ENCODE data around the gene UNC5C.
"Not testable (repeated sequence)": the region's sequence is repeated elsewhere in the genome, so short reads cannot be mapped to it uniquely, and the experiment has no call there.

UNC5C gene

GRCh38 chr4:95212692-95213091, 336.1 kb downstream of the UNC5C start:
- DNase-seq: no peak

- DNase-seq: no peak
Measured at GRCh38 chr4:95209927-95210326, 338.8 kb downstream of the UNC5C start.

- DNase-seq: peak; percentile 16
Measured at GRCh38 chr4:95204873-95205272, 343.9 kb downstream of the UNC5C start.

- no peak for DNase-seq
Measured at GRCh38 chr4:95204267-95204844, 344.4 kb downstream of the UNC5C start.

DNA sequence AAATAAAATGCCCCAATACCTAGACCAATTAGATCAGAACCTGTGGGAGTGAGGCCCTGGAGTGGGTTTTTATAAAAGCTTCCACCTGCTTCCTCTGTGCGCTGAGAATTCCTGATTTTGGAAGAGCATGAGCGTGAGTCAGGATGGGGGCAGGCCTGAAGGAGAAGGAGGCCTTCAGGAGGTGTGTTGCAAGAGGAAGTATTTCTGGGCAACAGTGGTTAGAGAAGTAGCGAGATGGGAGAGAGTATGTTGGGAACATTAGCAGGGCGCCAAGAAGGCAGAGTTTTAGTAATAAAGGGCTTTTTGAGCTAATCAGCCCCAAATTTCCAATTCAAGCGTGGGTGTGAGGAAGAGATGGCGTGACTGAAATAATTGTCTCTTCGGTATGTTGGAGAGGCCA, 349.8 kb downstream of the UNC5C start:
- no peak for DNase-seq

- no peak for DNase-seq
Measured at GRCh38 chr4:95197353-95197752, 351.4 kb downstream of the UNC5C start.

DNA sequence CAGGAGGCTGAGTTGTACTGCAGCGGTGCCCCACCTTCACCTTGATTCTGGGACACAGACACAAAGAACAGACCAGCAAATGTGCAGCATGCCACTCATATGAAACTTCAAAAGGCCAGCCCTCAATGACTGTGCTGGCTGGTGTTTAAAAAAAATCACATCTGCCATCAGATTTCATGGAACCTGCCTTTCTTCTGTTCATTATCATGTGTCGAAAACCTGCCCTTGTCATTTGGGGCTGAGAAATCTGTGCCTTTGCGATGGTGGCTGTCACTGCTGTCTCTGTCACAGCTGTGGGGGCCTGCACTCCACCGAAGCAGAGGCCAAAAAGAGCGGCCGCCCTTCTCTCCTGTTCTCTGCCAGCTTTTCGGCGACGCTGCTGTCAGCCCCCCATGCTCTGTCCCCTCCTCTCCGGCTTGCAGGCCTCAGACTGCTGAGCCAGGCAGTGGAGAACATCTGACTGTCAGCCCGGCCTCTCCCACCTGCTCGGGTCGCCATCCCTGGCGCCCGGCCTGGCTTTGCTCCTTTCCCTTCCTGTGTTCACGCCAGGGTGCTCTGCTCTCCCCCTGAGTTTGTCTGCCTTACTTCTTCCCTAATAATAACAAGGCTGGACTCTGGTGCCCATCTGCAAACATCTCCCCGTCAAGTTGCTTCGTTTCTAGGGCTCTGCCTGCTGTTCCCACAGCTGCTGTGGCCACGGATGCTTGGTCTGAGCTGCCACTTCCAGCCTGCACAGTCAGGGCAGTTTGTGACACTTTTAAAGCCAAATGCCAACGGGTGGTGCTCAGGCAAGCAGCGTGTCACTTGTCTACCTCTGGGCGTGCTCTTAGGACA, 355.2 kb downstream of the UNC5C start:
- DNase-seq: no peak

GRCh38 chr4:95191537-95191936, 357.2 kb downstream of the UNC5C start:
- no peak for DNase-seq

- no peak for DNase-seq
Measured at GRCh38 chr4:95190751-95191436, 357.9 kb downstream of the UNC5C start.

GRCh38 chr4:95188701-95189370, 359.9 kb downstream of the UNC5C start:
- no peak for DNase-seq

- DNase-seq: no peak
Measured at GRCh38 chr4:95186666-95187065, 362.1 kb downstream of the UNC5C start.

DNA sequence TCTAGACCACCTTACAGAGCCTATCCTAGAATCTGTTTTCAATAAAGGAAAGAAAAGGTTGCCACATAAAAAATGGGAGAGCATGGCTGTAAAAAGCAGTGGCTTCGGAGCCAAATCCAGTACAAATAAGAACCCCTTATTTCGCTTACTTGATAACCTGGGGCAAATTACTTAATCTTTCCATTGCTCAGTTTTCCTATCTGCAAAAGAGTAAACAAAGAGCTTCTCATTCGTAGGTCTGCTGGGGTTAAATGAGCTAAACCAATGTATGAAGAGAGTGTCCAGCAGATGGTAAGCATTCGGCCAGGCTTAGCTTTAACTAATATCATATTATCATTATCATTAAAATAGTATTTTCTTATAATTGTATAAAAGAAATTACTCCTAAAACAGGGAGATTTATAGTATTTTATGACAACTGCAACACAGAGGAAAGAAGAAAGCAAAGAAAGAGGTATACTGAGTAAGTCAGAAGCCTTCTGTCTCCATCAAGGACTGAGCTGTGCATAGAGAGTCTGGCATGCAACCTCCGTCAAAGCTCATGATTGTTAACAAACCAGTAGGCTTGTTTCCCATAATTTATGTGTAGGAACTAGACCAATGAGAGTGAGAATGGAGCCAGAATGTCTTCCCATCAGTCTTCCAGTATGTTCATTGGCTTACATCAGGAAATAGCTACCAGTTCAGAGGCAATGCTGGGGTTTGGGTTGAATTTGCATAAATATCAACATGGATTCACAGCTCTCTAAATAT, 364.9 kb downstream of the UNC5C start:
- no peak for DNase-seq

DNA sequence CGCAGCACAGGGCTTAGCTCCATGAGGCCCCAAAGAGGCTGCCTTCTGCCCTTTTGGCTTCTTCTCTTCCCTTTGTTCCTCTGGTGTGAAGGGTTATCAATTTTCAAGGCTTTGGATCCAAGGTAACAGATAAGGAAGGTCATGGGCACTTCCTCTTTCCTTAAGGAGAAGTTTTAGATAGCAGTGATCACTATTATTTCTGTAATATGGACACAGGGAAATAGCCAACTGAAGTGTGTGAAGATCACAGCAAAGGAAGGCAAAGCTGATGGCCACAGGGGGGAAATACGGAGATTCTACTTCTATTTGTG, 366.8 kb downstream of the UNC5C start:
- peak; percentile 30 for DNase-seq

- DNase-seq: no peak
Measured at GRCh38 chr4:95181243-95181995, 367.4 kb downstream of the UNC5C start.

DNA sequence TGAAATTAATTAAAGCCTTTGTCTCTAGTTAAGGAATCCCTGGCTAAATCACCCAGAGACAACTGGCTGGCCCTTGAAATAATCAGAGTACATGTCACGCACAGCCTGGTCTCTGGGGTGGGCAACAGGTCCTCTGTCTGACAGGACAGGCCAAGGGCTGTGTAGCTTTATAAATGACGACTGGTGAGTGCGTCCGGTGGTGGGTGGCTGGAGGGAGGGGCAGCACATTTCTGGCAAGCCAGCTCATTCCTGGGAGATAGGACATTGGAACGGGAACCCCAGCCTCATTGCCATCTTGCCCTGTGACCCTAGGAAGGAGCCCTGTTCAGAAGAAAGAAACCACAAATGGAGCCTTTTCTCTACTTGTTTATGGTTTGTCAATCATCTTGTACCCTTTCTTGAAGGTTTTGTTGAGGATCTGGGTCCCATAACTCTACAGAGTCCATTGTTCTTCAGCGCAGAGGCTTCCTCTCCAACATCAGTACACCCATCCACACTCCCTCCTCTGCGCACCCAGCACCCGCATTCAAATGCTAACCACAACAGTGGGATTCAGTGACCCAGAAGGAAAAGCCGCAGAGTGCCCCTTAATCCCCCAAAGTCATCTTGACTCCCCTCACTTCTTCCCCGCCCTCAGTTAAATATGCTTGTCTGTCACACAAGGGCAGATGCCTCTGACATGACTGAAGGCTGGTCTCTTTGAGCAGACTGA, 368.1 kb downstream of the UNC5C start:
- no peak for DNase-seq

GRCh38 chr4:95178938-95179337, 369.8 kb downstream of the UNC5C start:
- no peak for DNase-seq

DNA sequence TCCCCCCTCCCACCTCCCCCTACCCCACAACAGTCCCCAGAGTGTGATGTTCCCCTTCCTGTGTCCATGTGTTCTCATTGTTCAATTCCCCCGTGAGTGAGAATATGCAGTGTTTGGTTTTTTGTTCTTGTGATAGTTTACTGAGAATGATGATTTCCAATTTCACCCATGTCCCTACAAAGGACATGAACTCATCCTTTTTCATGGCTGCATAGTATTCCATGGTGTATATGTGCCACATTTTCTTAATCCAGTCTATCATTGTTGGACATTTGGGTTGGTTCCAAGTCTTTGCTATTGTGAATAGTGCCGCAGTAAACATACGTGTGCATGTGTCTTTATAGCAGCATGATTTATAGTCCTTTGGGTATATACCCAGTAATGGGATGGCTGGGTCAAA, 377.4 kb downstream of the UNC5C start:
- DNase-seq: not testable (repeated sequence)

GRCh38 chr4:95170176-95170575, 378.6 kb downstream of the UNC5C start:
- no peak for DNase-seq

- DNase-seq: peak; percentile 58
Measured at GRCh38 chr4:95167805-95168204, 381.0 kb downstream of the UNC5C start.

- DNase-seq: peak; percentile 83
Measured at GRCh38 chr4:95165926-95166524, 382.7 kb downstream of the UNC5C start.

DNA sequence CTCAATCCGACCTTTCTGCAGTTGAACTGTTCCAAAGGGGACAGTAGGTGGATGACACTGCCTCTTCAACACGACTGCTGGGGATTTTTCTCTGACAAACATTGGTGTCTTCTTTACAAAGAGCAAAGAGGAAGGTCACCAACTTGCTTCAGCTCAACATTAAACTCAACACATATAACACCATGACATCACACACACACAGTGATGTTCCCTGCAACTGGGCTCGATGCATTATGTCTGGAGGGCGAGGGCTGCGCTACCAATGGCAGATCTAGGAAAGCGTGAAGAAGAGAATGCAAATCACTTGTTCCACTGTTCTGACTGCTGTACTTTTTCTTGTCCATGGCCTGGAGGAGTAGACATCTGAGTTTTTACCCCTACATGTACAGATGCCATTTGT, 385.9 kb downstream of the UNC5C start:
- DNase-seq: no peak

Data from OCI-M1 (cell line).